HepG2 (cell line): ENCODE data around the gene ANTXR1. TPM values are rescaled to one million over a fixed set of nuclear protein-coding genes. Genes with fewer than 3 reads are reported as not detected.
"Not testable (repeated sequence)": the region's sequence is repeated elsewhere in the genome, so short reads cannot be mapped to it uniquely, and the experiment has no call there.

Source experiments
- ATAC-seq: fragments of 200-7000 bp; cut with Tn5 transposase; 3 replicates; pipeline ENCODE4 v1.9.1; 2020; ENCODE audit warnings: mild to moderate bottlenecking, moderate library complexity
- BruUV-seq: library from RNA; stranded (reverse); fragments of 400-500 nt; replicated peaks from 2 replicates; lab custom pipeline; 2021; lab: Mats Ljungman, UMichigan
- CTCF ChIA-PET: fragments of 300-600 bp; formaldehyde crosslinking; extraction: SDS; loops from one replicate; lab custom pipeline; 2021; ENCODE audit warnings: low total read pairs, inconsistent platforms, low intra/inter-chr PET ratio; lab: Yijun Ruan, JAX
- POLR2A ChIA-PET: fragments of 350-600 bp; sonication (Branson Sonifier 250); formaldehyde crosslinking; loops from one replicate; lab custom pipeline; 2020; ENCODE audit warnings: antibody characterized with exemption, inconsistent platforms; lab: Yijun Ruan, JAX
- DNase-seq: peaks from one replicate; pipeline ENCODE4 v3.0.0-alpha.2; 2015; ENCODE audit warnings: low spot score
- FAIRE-seq: peaks from 3 replicates; lab custom pipeline; 2011; peaks lifted over from hg19 to GRCh38; lab: Jason Lieb, UNC
- H2AFZ ChIP-seq: one replicate; pipeline ENCODE4 v1.6.1; 2011; ENCODE audit warnings: low read length, inconsistent platforms
- H3K27ac ChIP-seq: fragments of 300-600 bp; 3 replicates; pipeline ENCODE4 v1.8.0; 2011; ENCODE audit warnings: mixed run types, mild to moderate bottlenecking, mixed read lengths, low read length, inconsistent platforms; ENCODE audit not compliant: insufficient read depth; ENCODE audit errors: extremely low read length
- H3K27me3 ChIP-seq, 2 experiments: fragments of 200-600 bp in 1 of 2; 2 replicates in 1 of 2; 3 replicates in 1 of 2; pipeline versions ENCODE4 v1.6.0 to v1.8.0; 2011; ENCODE audit warnings: low read length in 2 of 2, mild to moderate bottlenecking in 2 of 2, moderate library complexity in 2 of 2, inconsistent platforms in 1 of 2; ENCODE audit not compliant: insufficient read depth in 2 of 2, control insufficient read depth in 1 of 2
- H3K36me3 ChIP-seq, 2 experiments: fragments of 200-600 bp in 1 of 2; replicated peaks in 1 of 2; 2 replicates in 1 of 2; 3 replicates in 1 of 2; pipeline versions ENCODE4 v1.5.1 to v1.8.0; 2011; ENCODE audit warnings: low read length in 2 of 2, inconsistent platforms in 1 of 2; ENCODE audit not compliant: insufficient read depth in 2 of 2, control insufficient read depth in 1 of 2
- H3K4me1 ChIP-seq: 2 replicates; pipeline ENCODE4 v1.5.1; 2012; ENCODE audit warnings: low read length, inconsistent platforms; ENCODE audit not compliant: insufficient read depth
- H3K4me2 ChIP-seq: 2 replicates; pipeline ENCODE4 v1.6.0; 2011; ENCODE audit warnings: low read depth, low read length, inconsistent platforms
- H3K4me3 ChIP-seq, 3 experiments: fragments of 200-600 bp in 1 of 3; sonication (generic), shearing (Covaris generic) in 1 of 3; replicated peaks in 1 of 3; 2 replicates each; pipeline ENCODE4 v1.5.1; 2011 to 2016; ENCODE audit warnings: low read length in 3 of 3, inconsistent platforms in 2 of 3, low read depth in 2 of 3, mild to moderate bottlenecking in 2 of 3, control low read depth in 1 of 3, mixed read lengths in 1 of 3; ENCODE audit not compliant: insufficient read depth in 1 of 3
- H3K79me2 ChIP-seq: one replicate; pipeline ENCODE4 v1.6.1; 2011; ENCODE audit warnings: low read length, inconsistent platforms; ENCODE audit not compliant: insufficient read depth
- H3K9ac ChIP-seq: 2 replicates; pipeline ENCODE4 v1.6.0; 2011; ENCODE audit warnings: mild to moderate bottlenecking, low read depth, low read length, inconsistent platforms; ENCODE audit not compliant: insufficient read depth
- H3K9me3 ChIP-seq: 2 replicates; pipeline ENCODE4 v1.5.1; 2012; ENCODE audit warnings: mild to moderate bottlenecking, low read length
- H4K20me1 ChIP-seq: 2 replicates; pipeline ENCODE4 v1.6.0; 2011; ENCODE audit warnings: inconsistent platforms, mild to moderate bottlenecking, low read length, moderate library complexity; ENCODE audit not compliant: insufficient read depth
- TBX2 ChIP-seq: sonication (generic); formaldehyde crosslinking; IDR thresholded peaks from 2 replicates; pipeline ENCODE4 v1.5.0; 2020; ENCODE audit warnings: missing genetic modification reagents, mild to moderate bottlenecking, borderline replicate concordance
- ZNF24 ChIP-seq: fragments of 450-650 bp; IDR thresholded peaks from 2 replicates; pipeline ENCODE4 v1.6.1; 2017; ENCODE audit warnings: antibody characterized with exemption, mild to moderate bottlenecking
- ZNF780A ChIP-seq: sonication (generic); formaldehyde crosslinking; IDR thresholded peaks from 2 replicates; pipeline ENCODE4 v1.8.0; 2022; ENCODE audit warnings: mild to moderate bottlenecking, missing genetic modification reagents, moderate library complexity
- WGBS: methylation state at CpG from one replicate; pipeline ENCODE4 v1.1.6; 2017; ENCODE audit warnings: low lambda C conversion rate; 5-methylcytosine and 5-hydroxymethylcytosine counted together
- in situ Hi-C: cut with HindIII; loops from 2 replicates; pipeline ENCODE4 v1.10.0; 2017; ENCODE audit warnings: low pct_unique_long_range_greater_than_20kb; ENCODE audit not compliant: extremely low pct_ligation_motif_present
- intact Hi-C: fragments of 100-400 bp; cut with micrococcal nuclease; formaldehyde crosslinking; loops from one replicate; pipeline ENCODE4 v1.10.0; 2022; ENCODE audit not compliant: unreplicated experiment
- polyA plus RNA-seq, 8 experiments: library from polyadenylated mRNA; depleted of rRNA in 3 of 8; stranded (reverse) in 7 of 8; unstranded in 1 of 8; fragments of >200 nt; fragmentation: Illumina TruSeq in 4 of 8; extraction: Trizol in 4 of 8; gene quantifications; 2 replicates each; pipeline versions ENCODE4 v1.2.1 to v1.2.3, GENCODE V29; 2011 to 2016; ENCODE audit warnings: low read depth in 4 of 8, missing spikeins in 1 of 8, mixed read lengths in 1 of 8; ENCODE audit not compliant: insufficient read depth in 1 of 8
- total RNA-seq, 5 experiments: library from RNA; depleted of rRNA; stranded (reverse); fragments of >200 nt; fragmentation: Illumina TruSeq; extraction: Trizol; gene quantifications; 2 replicates each; pipeline ENCODE4 v1.2.3, GENCODE V29; 2016; ENCODE audit warnings: low read depth in 1 of 5
- TF ChIP-seq, protein P1 (sequence below): sonication (generic); formaldehyde crosslinking; conservative IDR thresholded peaks from 2 replicates; pipeline ENCODE4 v1.8.1; 2023; ENCODE audit warnings: missing genetic modification reagents

ANTXR1 gene
- total and polyA plus RNA-seq, 2 of the 13 experiments (the other 11 are each of a cell fraction or from before 2014, with no cell fraction given) = 4.5 to 12.7 TPM

DNA sequence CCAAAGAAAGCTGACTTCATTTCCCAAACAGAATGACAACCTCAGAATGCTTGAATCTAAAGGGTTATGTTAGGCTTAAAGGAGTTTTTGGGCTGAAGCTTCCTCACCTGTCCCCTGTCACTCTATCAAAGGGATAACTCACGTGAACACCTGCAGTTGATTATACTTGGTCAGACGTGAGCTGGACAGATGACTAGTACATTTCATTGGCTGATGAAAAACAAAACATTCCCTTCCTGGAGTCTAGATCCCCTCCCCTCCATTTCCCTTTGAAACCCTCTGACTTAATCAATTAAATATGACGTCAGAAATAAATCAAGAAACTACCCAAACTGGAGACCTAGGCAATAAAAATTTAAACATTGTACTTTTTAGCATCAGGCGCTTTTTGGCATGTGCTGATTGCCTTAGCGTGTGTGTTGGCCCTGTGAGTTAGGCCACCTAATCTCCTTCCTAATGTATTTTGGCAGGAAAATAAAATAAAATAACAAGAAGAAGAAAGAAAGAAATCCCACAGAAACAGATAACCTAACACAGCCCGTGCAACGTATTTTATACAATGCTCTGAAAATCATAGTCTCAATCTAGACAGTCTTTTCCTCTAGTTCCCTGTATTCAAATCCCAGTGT, 159.0 kb downstream of the ANTXR1 start:
- ChIA-PET POLR2A (interaction anchor here (0.6 kb wide), 1 partner anchor 41 kb away, joined by 3 read pairs; no protein-coding TSS in a partner anchor), CTCF (no interaction called here)
- peaks cover 65% of the 10 kb centered on the region for H3K4me1 ChIP-seq
- H4K20me1 ChIP-seq = no peaks in the 10 kb centered on the region
- in situ Hi-C loops (no loop called here), intact Hi-C loops (loop anchor here (10.0 kb wide), 1 partner anchor 213 kb away; the partner anchor contains the start of gene GFPT1)
- H3K4me2 ChIP-seq = no peak overlapping the region
- DNase-seq = no peak
- no peaks in the 10 kb centered on the region for H3K27me3 ChIP-seq
- no peak overlapping the region for H3K4me3 ChIP-seq
- WGBS = 98% methylated on average over 7 of the region's 7 CpGs
- H2AFZ ChIP-seq = no peak overlapping the region
- no peaks in the 10 kb centered on the region for H3K79me2 ChIP-seq
- 0 out of 5 replicates have a peak, but pooled peaks cover 0 to 1% of the 10 kb centered on the region in 2 experiments for H3K36me3 ChIP-seq
- FAIRE-seq = no peak
- no peak for TF ChIP-seq ZNF780A
- TF ChIP-seq, protein P1, sequence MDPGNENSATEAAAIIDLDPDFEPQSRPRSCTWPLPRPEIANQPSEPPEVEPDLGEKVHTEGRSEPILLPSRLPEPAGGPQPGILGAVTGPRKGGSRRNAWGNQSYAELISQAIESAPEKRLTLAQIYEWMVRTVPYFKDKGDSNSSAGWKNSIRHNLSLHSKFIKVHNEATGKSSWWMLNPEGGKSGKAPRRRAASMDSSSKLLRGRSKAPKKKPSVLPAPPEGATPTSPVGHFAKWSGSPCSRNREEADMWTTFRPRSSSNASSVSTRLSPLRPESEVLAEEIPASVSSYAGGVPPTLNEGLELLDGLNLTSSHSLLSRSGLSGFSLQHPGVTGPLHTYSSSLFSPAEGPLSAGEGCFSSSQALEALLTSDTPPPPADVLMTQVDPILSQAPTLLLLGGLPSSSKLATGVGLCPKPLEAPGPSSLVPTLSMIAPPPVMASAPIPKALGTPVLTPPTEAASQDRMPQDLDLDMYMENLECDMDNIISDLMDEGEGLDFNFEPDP = 0 out of 2 replicates have a peak, but pooled peaks have one; percentile 52
- BruUV-seq = no TSS peak
- no peaks in the 10 kb centered on the region for H3K9me3 ChIP-seq
- no peak for ATAC-seq
- peak overlapping the region; percentile 50 for H3K27ac ChIP-seq
- H3K9ac ChIP-seq = no peak overlapping the region

DNA sequence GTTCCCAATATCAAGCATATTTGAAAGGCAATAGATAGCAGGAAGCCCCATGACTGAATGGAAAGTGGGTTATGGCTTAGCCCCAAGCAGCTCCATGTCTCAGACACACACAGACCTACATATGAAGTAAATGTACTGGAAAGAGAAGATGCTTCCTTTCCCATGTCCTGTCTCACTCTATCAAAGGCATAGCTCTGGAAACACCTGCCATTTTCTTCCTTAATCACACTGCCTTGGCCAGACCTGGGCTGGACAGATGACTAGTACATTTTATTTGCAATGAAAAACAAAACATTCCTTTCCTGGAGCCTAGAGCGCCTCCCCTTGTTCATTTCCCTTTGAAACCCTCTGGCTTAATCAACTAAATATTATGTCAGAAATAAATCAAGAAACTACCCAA, 160.7 kb downstream of the ANTXR1 start:
- intact Hi-C loops (loop anchor here (10.0 kb wide), 1 partner anchor 211 kb away; the partner anchor contains the start of gene GFPT1), in situ Hi-C loops (no loop called here)
- Histone ChIP-seq H2AFZ (no peak overlapping the region), H3K9me3 (no peaks in the 10 kb centered on the region), H3K4me3 (no peak overlapping the region), H3K27ac (no peak overlapping the region), H3K4me1 (peaks cover 63% of the 10 kb centered on the region), H3K27me3 (no peaks in the 10 kb centered on the region), H3K79me2 (no peaks in the 10 kb centered on the region), H3K9ac (no peak overlapping the region), H4K20me1 (no peaks in the 10 kb centered on the region), H3K4me2 (no peak overlapping the region), H3K36me3 (0 out of 5 replicates have a peak, but pooled peaks cover 0 to 1% of the 10 kb centered on the region in 2 experiments)
- FAIRE-seq (no peak), DNase-seq (no peak), ATAC-seq (no peak)
- TF ChIP-seq ZNF24 (no peak), TBX2 (CRISPR knock-in tag) (no peak)
- 98% methylated on average over 1 of the region's 1 CpG for WGBS
- BruUV-seq = no TSS peak
- ChIA-PET CTCF (no interaction called here), POLR2A (no interaction called here)

DNA sequence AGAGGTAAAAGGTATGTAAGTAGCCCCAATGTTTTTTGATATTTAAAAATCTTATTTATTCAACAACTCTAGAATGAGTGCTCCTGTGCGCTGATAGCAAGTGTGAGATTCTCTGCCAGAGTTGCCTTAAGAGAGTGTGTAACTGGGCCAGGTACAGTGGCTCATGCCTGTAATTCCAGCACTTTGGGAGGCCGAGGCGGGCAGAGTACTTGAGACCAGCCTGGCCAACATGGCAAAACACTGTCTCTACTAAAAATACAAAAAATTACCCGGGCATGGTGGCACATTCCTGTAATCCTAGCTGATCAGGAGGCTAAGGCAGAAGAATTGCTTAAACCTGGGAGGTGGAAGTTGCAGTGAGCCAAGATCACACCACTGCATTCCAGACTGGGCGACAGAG, 161.2 kb downstream of the ANTXR1 start:
- CTCF ChIA-PET, FAIRE-seq, H2AFZ ChIP-seq, H3K4me2 ChIP-seq, BruUV-seq, H3K4me3 ChIP-seq, H3K9ac ChIP-seq, DNase-seq, H3K9me3 ChIP-seq, H3K27me3 ChIP-seq, H4K20me1 ChIP-seq, H3K27ac ChIP-seq, H3K79me2 ChIP-seq, ATAC-seq, in situ Hi-C loops, H3K36me3 ChIP-seq, POLR2A ChIA-PET: not testable (repeated sequence)
- intact Hi-C loops = loop anchor here (10.0 kb wide), 1 partner anchor 211 kb away; the partner anchor contains the start of gene GFPT1
- 96% methylated on average over 5 of the region's 5 CpGs for WGBS
- H3K4me1 ChIP-seq = peaks cover 67% of the 10 kb centered on the region
